Right kidney (tissue), 1 donor: Measurements from ENCODE around the gene NUP58.

Source experiments
- DNase-seq: peaks from one replicate; pipeline ENCODE4 v3.0.0-alpha.2; 2016

NUP58 gene

DNA sequence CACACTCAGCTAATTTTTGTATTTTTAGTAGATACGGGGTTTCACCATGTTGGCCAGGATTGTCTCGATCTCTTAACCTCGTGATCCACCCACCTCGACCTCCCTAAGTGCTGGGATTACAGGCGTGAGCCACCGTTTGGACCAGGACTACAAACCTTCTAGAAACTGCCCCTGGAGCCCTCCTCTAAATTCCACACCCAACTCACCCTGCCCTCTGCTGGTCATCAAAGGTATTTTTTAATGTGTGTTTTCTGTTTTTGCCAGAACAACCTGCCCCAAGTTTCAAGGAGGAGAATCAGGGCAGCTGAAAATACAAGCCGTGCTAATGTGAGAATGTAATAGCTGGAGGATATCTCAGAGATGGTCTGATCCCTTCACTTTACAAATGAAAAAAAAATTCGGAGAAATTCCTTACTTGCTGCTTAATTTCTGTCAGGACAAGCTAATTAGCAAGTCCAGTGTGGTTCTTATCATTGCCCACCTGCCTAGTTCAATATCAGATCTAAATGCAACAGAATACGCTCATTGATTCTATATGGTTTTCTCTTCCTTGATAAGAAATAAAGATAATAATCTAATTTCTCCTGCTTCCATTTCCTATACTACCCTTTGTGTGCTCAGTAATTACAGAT lies 74.4 kb downstream of the NUP58 start:
- DNase-seq: no peak

DNA sequence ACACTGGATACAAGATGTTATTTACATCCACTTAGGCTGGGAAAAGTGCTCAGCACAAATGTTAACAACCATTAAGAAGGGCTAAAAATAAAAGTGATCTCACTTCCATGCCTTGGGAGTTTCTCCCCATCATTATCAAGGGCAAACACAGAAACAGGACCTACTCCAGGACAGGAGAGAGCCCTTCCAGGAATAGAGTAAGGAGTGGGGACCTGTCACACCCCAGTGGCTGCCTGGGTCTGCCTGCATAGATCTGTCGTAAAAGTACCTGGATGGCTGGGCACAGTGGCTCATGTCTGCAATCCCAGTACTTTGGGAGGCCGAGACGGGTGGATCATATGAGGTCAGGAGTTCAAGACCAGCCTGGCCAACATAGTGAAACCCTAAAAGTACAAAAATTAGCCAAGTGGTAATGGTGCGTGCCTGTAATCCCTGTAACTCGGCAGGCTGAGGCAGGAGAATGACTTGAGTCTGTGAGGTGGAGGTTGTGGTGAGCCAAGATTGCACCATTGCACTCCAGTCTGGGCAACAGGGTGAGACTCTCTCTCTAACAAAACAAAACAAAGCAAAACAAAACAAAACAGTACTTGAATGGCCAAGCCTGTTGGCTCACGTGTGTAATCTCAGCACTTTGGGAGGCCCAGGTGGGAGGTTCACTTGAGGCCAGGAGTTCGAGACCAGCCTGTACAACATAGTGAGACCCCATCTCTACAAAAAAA lies 76.0 kb downstream of the NUP58 start:
- DNase-seq: no peak

DNA sequence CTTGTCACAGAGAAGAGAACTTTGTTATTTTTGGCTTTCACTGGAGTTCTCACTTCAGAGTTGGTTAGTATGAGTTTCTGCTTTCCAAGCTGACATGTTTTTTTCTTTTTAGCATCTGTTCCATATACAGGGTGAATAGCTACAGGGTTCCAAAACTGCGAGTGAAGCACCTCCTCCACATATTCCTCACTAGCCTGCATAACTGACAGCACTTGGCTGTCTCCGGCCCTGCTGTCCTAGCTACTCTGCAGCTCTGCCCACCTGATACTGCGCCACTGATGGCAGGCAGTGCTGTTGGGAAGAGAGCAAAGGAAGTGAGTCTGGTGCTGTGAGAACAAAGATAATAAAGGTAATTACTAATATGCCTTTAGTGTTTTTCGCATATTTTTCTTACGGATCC lies 77.1 kb downstream of the NUP58 start:
- DNase-seq: no peak

DNA sequence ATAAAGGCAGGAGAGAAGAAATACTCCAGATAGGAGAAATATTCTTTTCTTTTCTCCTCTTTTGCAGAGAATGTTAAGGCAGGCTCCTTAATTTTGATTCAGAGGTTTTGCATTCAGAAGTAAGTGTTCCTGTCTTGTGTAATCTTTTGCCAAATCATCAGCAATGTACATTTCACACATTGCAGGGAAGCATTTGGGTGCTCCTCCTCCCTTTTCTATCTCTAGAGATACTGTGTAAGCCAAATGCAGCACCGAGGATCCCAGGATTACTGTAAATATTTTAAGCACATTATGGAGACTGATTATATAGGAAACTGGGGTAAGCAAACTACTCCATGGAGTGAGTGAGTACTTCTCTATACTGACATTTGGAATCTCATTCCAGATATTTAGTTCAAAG lies 77.6 kb downstream of the NUP58 start:
- no peak for DNase-seq

DNA sequence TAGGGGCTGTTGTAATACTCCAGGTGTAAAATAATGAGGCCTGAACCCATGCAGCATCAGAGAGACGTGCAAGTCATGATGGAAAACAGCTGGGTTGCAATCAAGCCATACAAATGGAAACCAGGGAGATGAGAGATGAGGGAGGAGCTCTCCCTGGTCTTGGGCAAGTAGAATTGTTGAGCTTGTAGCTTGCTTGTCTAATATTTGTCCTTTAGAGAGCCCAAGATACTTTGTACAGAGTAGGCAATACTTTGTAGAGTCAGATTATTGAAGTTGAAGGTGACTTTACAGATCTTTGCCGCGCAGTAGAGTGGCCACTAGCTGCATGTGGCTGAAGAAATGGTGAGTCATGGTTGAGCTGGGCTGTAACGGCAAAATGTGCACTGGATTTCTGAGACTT lies 78.7 kb downstream of the NUP58 start:
- no peak for DNase-seq

DNA sequence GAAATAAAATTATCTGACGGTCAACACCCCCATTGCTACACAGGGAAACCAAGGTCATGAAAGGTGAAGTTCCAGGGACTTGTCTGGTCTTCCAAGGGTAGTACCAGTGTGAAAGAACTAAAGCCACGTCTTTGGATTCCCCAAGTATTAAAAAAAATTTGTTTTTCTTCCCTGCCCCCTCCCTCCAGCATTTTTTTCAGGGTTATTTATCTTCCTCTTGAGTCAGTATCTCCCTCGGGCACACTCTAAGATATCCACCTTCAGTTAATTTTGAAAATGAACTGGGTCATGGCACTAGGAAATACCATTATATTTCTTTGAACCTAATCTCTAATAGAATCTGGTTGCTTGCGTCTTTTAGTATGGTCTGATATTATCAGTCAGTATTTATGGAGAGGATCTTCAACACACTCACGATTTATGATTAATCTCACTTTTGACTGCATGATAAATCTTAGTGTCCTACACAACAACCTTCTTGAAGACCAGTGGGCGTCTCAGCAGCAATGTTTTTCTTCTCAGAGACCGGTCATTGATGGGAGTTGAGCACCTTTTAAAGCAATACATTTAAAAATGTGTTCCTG lies 79.4 kb downstream of the NUP58 start:
- DNase-seq: no peak

DNA sequence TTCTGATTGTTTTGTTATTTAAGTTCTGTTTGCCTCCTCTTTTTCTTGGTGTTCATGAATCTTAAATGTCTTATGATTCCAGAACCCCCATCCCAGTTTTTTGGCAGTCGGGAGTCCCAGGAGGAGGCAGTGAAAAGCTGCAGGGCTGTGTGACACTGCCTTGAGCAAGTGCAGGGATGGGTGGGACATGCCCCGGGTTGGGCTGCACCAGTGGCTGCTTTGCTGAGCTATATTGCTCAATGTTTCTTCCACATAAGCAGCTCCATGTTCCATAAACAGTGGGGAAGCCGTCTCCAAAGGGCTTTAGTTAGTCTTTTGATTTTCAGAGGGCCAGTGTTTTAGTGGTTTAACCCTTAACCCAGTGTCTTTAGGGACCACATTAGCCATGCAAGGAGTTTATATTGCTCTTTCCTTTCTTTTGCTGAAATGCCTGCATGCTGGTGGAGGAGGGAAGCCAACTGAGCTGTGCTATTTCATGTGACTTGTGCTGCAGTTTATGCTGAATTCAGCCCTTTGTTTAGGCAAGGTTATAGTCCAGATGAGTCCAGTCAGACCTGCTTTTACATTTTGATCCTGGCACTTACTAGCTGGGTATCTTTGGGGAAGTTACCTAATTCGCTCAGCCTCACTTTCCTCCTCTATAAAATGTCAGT lies 83.5 kb downstream of the NUP58 start:
- no peak for DNase-seq

DNA sequence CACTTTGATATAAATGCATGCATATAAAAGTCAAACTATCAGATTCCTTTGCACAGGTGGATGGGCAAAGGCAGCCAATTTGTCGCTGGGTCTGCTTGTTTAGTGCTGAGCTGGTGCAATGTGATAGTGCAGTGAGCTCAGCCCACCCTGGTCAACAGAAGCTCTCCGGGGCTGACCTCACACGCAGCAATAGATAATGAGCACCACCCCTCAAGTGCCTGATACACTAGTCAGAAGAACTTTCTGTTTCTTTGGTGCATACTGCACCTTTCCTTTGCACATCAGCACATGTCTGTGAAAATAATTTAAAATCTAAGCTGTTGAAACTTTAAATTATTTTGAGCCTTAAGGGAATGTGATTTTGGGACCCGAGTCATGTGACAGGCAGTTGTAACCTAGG lies 90.5 kb downstream of the NUP58 start:
- DNase-seq: no peak
